Kidney (tissue), 14 donors: ENCODE data around the gene WWC2. TPM values are rescaled to one million over a fixed set of nuclear protein-coding genes. Genes with fewer than 3 reads are reported as not detected.

Experiments used
- DNase-seq, 5 donors: peaks; one replicate each; pipeline ENCODE4 v3.0.0-alpha.2; 2013 to 2020
- FAIRE-seq: peaks from 2 replicates; lab custom pipeline; 2012; peaks lifted over from hg19 to GRCh38; lab: Jason Lieb, UNC
- H3K27ac ChIP-seq, 2 donors: one replicate each; pipeline ENCODE4 v1.7.0; 2013; ENCODE audit warnings: low read depth in 2 of 2, low read length in 2 of 2, inconsistent platforms in 1 of 2
- H3K27me3 ChIP-seq: one replicate; pipeline ENCODE4 v1.7.1; 2013; ENCODE audit warnings: low read length, inconsistent platforms; ENCODE audit not compliant: control insufficient read depth, insufficient read depth
- H3K36me3 ChIP-seq, 3 donors: one replicate each; pipeline versions ENCODE4 v1.7.0 to v1.7.1; 2013; ENCODE audit warnings: low read length in 3 of 3, control low read depth in 1 of 3, inconsistent platforms in 1 of 3; ENCODE audit not compliant: insufficient read depth in 3 of 3, control insufficient read depth in 2 of 3
- H3K4me1 ChIP-seq, 3 donors: one replicate each; pipeline versions ENCODE4 v1.7.0 to v1.7.1; 2013; ENCODE audit warnings: low read length in 3 of 3, inconsistent platforms in 1 of 3, low read depth in 1 of 3; ENCODE audit not compliant: control insufficient read depth in 2 of 3, insufficient read depth in 2 of 3
- H3K4me3 ChIP-seq, 3 donors: one replicate each; pipeline versions ENCODE4 v1.7.0 to v1.8.1; 2013; ENCODE audit warnings: low read length in 3 of 3, control low read depth in 1 of 3, inconsistent platforms in 1 of 3
- H3K9ac ChIP-seq, 3 donors: one replicate each; pipeline versions ENCODE4 v1.7.0 to v1.7.1; 2013; ENCODE audit warnings: low read length in 3 of 3, control low read depth in 1 of 3, inconsistent platforms in 1 of 3
- H3K9me3 ChIP-seq, 3 donors: one replicate each; pipeline versions ENCODE4 v1.7.0 to v1.7.1; 2013; ENCODE audit warnings: low read length in 3 of 3, control low read depth in 1 of 3, inconsistent platforms in 1 of 3; ENCODE audit not compliant: control insufficient read depth in 2 of 3, insufficient read depth in 1 of 3
- intact Hi-C: fragments of 100-400 bp; cut with DNase I; formaldehyde crosslinking; loops from one replicate; pipeline ENCODE4 v1.11.1; 2022
- polyA plus RNA-seq: library from polyadenylated mRNA; stranded (reverse); fragments of 350-450 nt; fragmentation: Illumina TruSeq; extraction: RNeasy Lipid Tissue Mini Kit (QIAGEN cat#74804); gene quantifications from one replicate; pipeline ENCODE4 v1.2.3, GENCODE V29; 2014; ENCODE audit warnings: low read depth, low replicate concordance; ENCODE audit not compliant: insufficient read depth
- total RNA-seq: library from RNA; stranded (reverse); fragmentation: NEBNext Ultra II Directional; extraction: Animal tissue kit (Norgen Biotek cat#: 25700); gene quantifications from one replicate; pipeline ENCODE4 v1.2.1, GENCODE V29; 2021
- TF ChIP-seq, protein P1 (sequence below): IDR thresholded peaks from 3 replicates; pipeline ENCODE4 v1.5.1; 2012; ENCODE audit warnings: mild to moderate bottlenecking, moderate library complexity, borderline replicate concordance; ENCODE audit not compliant: insufficient read depth; ENCODE audit errors: extremely low read depth
- donor health status: control.
- donor health status: control.
- donor health status: control.
- donor health status: control.
- donor health status: control.
- donor health status: DM: yes; HTN: yes; CAD: no.
- donor health status: Normal renal cell carcinoma (clear cell type).

WWC2 gene
- total and polyA plus RNA-seq, 2 donors from 2014 or later, result 10.1 to 59.6 TPM

DNA sequence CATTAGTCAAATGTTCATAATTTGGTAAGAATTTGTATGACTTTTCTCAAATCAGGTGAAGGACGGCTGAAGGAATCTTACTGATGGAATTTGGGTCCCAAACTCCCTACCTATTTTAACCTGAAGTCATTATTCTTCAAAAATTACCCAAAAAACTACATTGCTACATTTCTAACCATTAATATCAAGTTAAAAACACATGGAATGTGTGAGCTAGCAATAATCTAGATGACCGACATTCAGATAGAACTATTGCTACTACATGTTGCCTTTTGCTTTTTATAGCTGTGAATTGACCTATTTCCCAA lies 25.3 kb upstream of the WWC2 start:
- H3K4me3 ChIP-seq, result no peak overlapping the region
- no peaks in the 10 kb centered on the region for H3K36me3 ChIP-seq
- H3K9ac ChIP-seq, result no peak overlapping the region
- no peak for DNase-seq
- H3K27ac ChIP-seq, result no peak overlapping the region
- peaks cover 0 to 5% (median 0%) of the 10 kb centered on the region in 3 donors for H3K9me3 ChIP-seq
- no peaks in the 10 kb centered on the region for H3K27me3 ChIP-seq
- H3K4me1 ChIP-seq, result no peaks in the 10 kb centered on the region
- intact Hi-C loops, result loop anchor here (5.0 kb wide), 1 partner anchor 184 kb away; no protein-coding TSS in a partner anchor
- no peak for FAIRE-seq
- TF ChIP-seq, protein P1, sequence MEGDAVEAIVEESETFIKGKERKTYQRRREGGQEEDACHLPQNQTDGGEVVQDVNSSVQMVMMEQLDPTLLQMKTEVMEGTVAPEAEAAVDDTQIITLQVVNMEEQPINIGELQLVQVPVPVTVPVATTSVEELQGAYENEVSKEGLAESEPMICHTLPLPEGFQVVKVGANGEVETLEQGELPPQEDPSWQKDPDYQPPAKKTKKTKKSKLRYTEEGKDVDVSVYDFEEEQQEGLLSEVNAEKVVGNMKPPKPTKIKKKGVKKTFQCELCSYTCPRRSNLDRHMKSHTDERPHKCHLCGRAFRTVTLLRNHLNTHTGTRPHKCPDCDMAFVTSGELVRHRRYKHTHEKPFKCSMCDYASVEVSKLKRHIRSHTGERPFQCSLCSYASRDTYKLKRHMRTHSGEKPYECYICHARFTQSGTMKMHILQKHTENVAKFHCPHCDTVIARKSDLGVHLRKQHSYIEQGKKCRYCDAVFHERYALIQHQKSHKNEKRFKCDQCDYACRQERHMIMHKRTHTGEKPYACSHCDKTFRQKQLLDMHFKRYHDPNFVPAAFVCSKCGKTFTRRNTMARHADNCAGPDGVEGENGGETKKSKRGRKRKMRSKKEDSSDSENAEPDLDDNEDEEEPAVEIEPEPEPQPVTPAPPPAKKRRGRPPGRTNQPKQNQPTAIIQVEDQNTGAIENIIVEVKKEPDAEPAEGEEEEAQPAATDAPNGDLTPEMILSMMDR, result no peak

DNA sequence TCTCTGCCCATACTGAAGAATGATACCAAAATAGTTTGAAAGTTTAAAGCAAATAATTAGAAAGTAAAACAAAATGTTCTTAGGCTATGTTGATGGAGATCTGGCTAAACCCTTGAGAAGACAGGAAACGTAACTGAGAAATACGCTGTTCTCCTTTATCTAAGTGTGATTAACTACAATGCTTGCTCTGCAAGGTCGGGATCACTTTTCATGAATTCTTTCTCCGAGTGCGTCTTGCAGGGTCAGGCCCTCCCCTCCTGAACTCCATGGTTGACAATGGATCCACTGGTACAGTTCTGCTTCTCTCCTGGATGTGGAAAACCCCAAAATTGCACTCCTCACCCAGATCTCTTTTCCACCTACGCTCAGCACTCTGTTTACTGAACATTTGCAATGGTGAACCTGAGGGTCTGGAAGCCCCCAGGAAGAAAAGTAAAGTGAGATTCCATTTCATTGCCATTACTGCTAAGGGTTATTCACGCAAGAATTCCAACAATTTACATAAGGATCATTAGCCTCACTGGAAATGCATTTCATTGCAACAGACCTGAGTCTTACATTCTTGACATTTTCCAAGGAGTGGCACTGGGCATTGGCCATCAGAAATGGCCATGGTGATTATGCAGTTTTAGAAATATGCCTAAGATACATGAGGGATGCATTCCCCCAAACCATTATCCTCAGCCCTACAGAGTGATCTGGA lies 24.6 kb upstream of the WWC2 start:
- Histone ChIP-seq H3K36me3 (no peaks in the 10 kb centered on the region), H3K4me1 (no peaks in the 10 kb centered on the region), H3K27me3 (no peaks in the 10 kb centered on the region), H3K4me3 (no peak overlapping the region), H3K9me3 (no peaks in the 10 kb centered on the region), H3K27ac (no peak overlapping the region), H3K9ac (no peak overlapping the region)
- DNase-seq (peak in 1 of 5 donors; percentile 23), FAIRE-seq (no peak)
- TF ChIP-seq, protein P1, result no peak
- intact Hi-C loops, result loop anchor here (5.0 kb wide), 1 partner anchor 183 kb away; no protein-coding TSS in a partner anchor

DNA sequence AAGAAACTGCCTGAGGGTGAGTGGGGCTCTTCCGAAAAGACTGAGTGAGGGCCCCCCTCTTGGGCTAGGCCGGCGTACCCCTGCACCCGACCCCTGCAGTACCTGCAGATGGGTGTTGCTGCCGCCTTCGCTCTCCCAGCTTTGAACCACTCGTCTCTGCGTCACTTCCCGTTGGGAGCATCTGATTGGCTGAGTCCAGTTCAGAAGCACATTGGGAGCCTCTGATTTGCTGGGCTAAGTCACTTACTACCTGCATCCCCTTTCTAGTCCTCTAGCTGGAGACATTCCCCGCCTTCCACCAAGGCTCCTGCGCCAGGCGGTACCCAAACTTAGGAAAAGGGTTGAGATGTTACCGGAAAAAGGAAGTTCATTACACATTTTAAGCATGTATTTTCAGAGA lies 20.4 kb upstream of the WWC2 start:
- DNase-seq, result no peak
- Histone ChIP-seq H3K36me3 (no peaks in the 10 kb centered on the region), H3K4me3 (no peak overlapping the region), H3K9me3 (no peaks in the 10 kb centered on the region), H3K27me3 (no peaks in the 10 kb centered on the region), H3K9ac (no peak overlapping the region), H3K27ac (no peak overlapping the region), H3K4me1 (peaks cover 0 to 4% (median 0%) of the 10 kb centered on the region in 3 donors)
- no peak for FAIRE-seq
- TF ChIP-seq, protein P1, result no peak
- intact Hi-C loops, result no loop called here
